ACC112 (cell line): ENCODE data around the gene GNAL.
"Not testable (repeated sequence)": the region's sequence is repeated elsewhere in the genome, so short reads cannot be mapped to it uniquely, and the experiment has no call there.

Experiments used
- H2AFZ ChIP-seq: fragments of 200-600 bp; sonication (generic); one replicate; pipeline ENCODE4 v1.6.0; 2017; ENCODE audit warnings: antibody characterized with exemption, low read length; ENCODE audit not compliant: unreplicated experiment
- H3K27ac ChIP-seq: fragments of 200-600 bp; sonication (generic); 2 replicates; pipeline ENCODE4 v1.5.1; 2014; ENCODE audit warnings: low read depth, mild to moderate bottlenecking, antibody characterized with exemption, low read length, moderate library complexity
- H3K27me3 ChIP-seq: fragments of 200-600 bp; sonication (generic); 2 replicates; pipeline ENCODE4 v1.6.1; 2014; ENCODE audit warnings: mild to moderate bottlenecking, antibody characterized with exemption, low read length, moderate library complexity, mixed read lengths; ENCODE audit not compliant: insufficient read depth
- H3K36me3 ChIP-seq: fragments of 200-600 bp; sonication (generic); 2 replicates; pipeline ENCODE4 v1.6.1; 2016; ENCODE audit warnings: mild to moderate bottlenecking, antibody characterized with exemption, low read length, moderate library complexity, mixed read lengths; ENCODE audit not compliant: insufficient read depth
- H3K4me1 ChIP-seq: fragments of 200-600 bp; sonication (generic); one replicate; pipeline ENCODE4 v1.6.1; 2016; ENCODE audit warnings: low read length, mixed read lengths; ENCODE audit not compliant: insufficient read depth, unreplicated experiment, control insufficient read depth
- H3K4me3 ChIP-seq: fragments of 200-600 bp; sonication (generic); 2 replicates; pipeline ENCODE4 v1.5.1; 2014; ENCODE audit warnings: mild to moderate bottlenecking, low read depth, low read length
- H3K79me2 ChIP-seq: fragments of 200-600 bp; sonication (generic); one replicate; pipeline ENCODE4 v1.6.0; 2016; ENCODE audit warnings: low read length; ENCODE audit not compliant: control insufficient read depth, unreplicated experiment, insufficient read depth

The GNAL gene

GRCh38 chr18:11902522-11903292 lies 213.6 kb downstream of the GNAL start:
- Histone ChIP-seq H3K79me2 (peaks cover 8% of the 10 kb centered on the region), H3K27me3 (no peaks in the 10 kb centered on the region), H3K36me3 (no peaks in the 10 kb centered on the region), H3K27ac (no peak overlapping the region), H3K4me1 (peaks cover 5% of the 10 kb centered on the region), H3K4me3 (no peak overlapping the region), H2AFZ (no peak overlapping the region)

DNA sequence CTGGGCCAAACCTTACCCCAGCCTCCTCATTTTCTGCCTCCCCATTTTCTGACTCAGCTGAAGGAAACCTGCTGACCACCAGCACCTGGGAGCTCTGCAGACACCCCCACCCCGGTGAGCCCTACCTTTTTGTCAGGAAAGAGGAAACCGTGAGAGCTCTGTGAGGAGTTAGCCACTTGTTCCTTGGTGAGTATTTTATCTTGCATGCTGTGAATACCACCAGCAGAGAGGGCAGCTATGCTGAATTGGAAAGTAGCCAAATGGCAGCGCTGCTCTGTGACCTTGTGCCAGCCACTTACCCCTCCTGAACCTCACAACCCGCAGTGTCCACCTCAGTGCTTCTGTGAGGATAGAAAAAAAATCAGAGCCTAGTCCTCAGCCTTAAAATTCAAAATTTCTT lies 216.5 kb downstream of the GNAL start:
- peaks cover 11% of the 10 kb centered on the region for H3K79me2 ChIP-seq
- no peaks in the 10 kb centered on the region for H3K36me3 ChIP-seq
- H3K27me3 ChIP-seq = no peaks in the 10 kb centered on the region
- no peak overlapping the region for H2AFZ ChIP-seq
- no peak overlapping the region for H3K4me3 ChIP-seq
- peaks cover 5% of the 10 kb centered on the region for H3K4me1 ChIP-seq
- no peak overlapping the region for H3K27ac ChIP-seq

DNA sequence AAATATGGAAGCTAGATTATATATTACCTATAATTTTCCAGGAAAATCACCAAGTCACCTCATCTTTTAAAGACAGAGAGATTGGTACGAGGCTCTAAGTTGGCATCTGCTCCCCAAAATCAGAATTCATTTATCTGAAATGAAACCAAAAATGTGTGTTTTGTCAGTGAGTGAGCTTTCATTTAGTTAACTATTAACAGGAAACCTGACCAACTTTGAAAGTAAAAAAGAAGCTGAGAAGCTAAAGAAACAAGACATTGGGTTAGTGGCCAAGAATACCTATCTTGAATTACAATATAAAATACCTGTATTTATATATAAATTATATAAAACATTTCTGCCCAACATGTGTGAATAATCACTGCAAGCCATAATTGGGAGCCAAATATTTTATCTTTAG lies 217.1 kb downstream of the GNAL start:
- no peak overlapping the region for H3K4me3 ChIP-seq
- no peak overlapping the region for H3K27ac ChIP-seq
- H3K27me3 ChIP-seq = no peaks in the 10 kb centered on the region
- H3K79me2 ChIP-seq = peaks cover 11% of the 10 kb centered on the region
- no peaks in the 10 kb centered on the region for H3K36me3 ChIP-seq
- H2AFZ ChIP-seq = no peak overlapping the region
- H3K4me1 ChIP-seq = peaks cover 5% of the 10 kb centered on the region

DNA sequence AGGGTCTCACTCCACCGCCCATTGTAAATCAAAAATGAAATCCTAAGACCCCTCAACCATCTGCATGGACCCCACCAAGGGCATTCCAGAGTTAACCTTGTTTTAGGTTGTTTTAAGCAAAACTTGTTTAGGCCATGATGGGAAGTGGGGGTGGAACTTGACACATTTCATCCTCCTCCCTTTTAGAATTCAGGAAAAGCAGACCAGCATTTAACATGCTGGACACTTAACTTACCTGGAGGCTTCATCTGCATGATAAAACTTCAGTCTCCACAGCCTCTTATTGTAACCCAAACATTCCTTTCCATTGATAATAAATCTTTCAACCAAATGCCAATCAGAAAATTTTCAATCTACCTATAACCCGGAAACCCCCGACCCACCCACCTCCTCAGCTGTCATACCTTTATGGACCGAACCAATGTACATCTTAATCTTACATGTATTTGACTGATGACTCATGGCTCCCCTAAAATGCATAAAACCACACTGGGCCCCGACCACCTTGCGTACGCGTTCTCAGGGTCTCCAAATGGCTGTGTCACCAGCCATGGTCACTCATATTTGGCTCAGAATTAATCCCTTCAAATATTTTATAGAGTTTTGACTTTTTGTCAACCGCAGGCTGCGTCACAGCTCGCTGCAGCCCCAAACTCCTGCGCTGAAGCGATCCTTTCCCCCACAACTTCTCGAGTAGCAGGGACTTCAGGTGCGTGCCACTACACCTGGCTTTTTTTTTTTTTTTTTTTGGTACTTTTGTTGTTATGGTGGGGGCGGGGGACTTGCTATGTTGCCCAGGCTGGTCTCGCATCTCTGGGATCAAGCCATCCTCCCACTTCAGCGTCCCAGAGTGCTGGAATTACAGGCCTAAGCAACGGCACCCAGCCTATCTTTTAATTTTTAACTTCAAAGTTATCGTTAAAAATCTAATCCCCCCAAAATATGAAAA lies 218.1 kb downstream of the GNAL start:
- Histone ChIP-seq H3K27ac (peak overlapping the region; percentile 92), H2AFZ (no peak overlapping the region)

GRCh38 chr18:11908182-11909060 lies 219.4 kb downstream of the GNAL start, which contains the start of gene MPPE1:
TSS of gene MPPE1 (minus strand) at chr18:11908317. CDS start at chr18:11897264, 11,053 bp downstream.
- no peaks in the 10 kb centered on the region for H3K36me3 ChIP-seq
- H3K4me1 ChIP-seq = peaks cover 5% of the 10 kb centered on the region
- H3K4me3 ChIP-seq = peak within 1 kb of the TSS; percentile 91
- peak within 1 kb of the TSS; percentile 92 for H3K27ac ChIP-seq
- H3K79me2 ChIP-seq = peaks cover 11% of the 10 kb centered on the region
- H2AFZ ChIP-seq = peak within 1 kb of the TSS; percentile 99
- H3K27me3 ChIP-seq = no peaks in the 10 kb centered on the region

More for the DNA sequence above, 218.1 kb downstream of the GNAL start:
- Histone ChIP-seq H3K36me3 (no peaks in the 10 kb centered on the region), H3K79me2 (peaks cover 11% of the 10 kb centered on the region), H3K4me1 (peaks cover 5% of the 10 kb centered on the region), H3K4me3 (peak overlapping the region; percentile 91), H3K27me3 (no peaks in the 10 kb centered on the region)

DNA sequence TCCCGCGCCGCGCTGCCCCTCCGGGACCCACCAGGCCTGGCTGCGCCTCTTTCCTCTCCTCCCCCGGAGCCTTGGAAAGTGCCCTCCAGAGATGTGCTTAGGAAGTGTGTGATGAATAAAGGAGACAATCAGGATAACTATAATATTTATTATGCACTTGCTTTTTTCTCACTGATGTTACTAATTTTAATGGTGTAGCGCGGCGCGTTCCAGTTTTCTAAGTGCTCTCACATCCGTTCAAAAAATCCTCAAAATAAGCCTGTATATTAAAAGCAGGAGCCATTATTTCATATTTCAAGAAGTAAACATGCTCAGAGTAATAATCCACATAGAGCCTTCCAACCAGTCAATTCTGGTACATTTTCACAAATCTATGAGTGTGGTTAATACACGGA lies 220.0 kb downstream of the GNAL start:
- Histone ChIP-seq H3K36me3 (no peaks in the 10 kb centered on the region), H3K79me2 (peaks cover 11% of the 10 kb centered on the region), H3K27ac (peak overlapping the region; percentile 92), H3K27me3 (no peaks in the 10 kb centered on the region), H2AFZ (peak overlapping the region; percentile 96), H3K4me3 (peak overlapping the region; percentile 91), H3K4me1 (peaks cover 5% of the 10 kb centered on the region)

GRCh38 chr18:11909591-11910026 lies 220.5 kb downstream of the GNAL start:
- Histone ChIP-seq H3K79me2 (peaks cover 11% of the 10 kb centered on the region), H3K36me3 (no peaks in the 10 kb centered on the region), H3K4me3 (peak overlapping the region; percentile 91), H3K27me3 (no peaks in the 10 kb centered on the region), H2AFZ (peak overlapping the region; percentile 15), H3K27ac (peak overlapping the region; percentile 92), H3K4me1 (peaks cover 5% of the 10 kb centered on the region)

- H3K36me3 ChIP-seq, H3K4me3 ChIP-seq, H3K79me2 ChIP-seq, H2AFZ ChIP-seq, H3K27ac ChIP-seq, H3K4me1 ChIP-seq, H3K27me3 ChIP-seq: not testable (repeated sequence)
Observed at GRCh38 chr18:11916880-11917279, 227.8 kb downstream of the GNAL start.

- not testable (repeated sequence) for H2AFZ ChIP-seq, H3K36me3 ChIP-seq, H3K4me1 ChIP-seq, H3K27ac ChIP-seq, H3K4me3 ChIP-seq, H3K27me3 ChIP-seq, H3K79me2 ChIP-seq
Observed at GRCh38 chr18:11919522-11919921, 230.5 kb downstream of the GNAL start.

GRCh38 chr18:11923450-11923849 lies 234.4 kb downstream of the GNAL start:
- no peaks in the 10 kb centered on the region for H3K4me1 ChIP-seq
- no peak overlapping the region for H3K4me3 ChIP-seq
- H3K27ac ChIP-seq = no peak overlapping the region
- H3K36me3 ChIP-seq = no peaks in the 10 kb centered on the region
- H2AFZ ChIP-seq = no peak overlapping the region
- H3K27me3 ChIP-seq = no peaks in the 10 kb centered on the region
- no peaks in the 10 kb centered on the region for H3K79me2 ChIP-seq
